Esophagus squamous epithelium (tissue), 4 donors: ENCODE data around the gene CHCHD3.

Source experiments
- POLR2A ChIP-seq, 4 donors: fragments of 450-650 bp; IDR thresholded peaks; one replicate each; pipeline ENCODE4 v1.6.1; 2017; ENCODE audit warnings: antibody characterized with exemption in 4 of 4, mild to moderate bottlenecking in 4 of 4, moderate library complexity in 3 of 4
- TF ChIP-seq, protein P1 (sequence below), 6 experiments: fragments of 450-650 bp in 4 of 6; fragments of 200-600 bp in 2 of 6; sonication (generic) in 2 of 6; IDR thresholded peaks; one replicate each; pipeline ENCODE4 v1.5.1; 2016 to 2019; ENCODE audit warnings: antibody characterized with exemption in 6 of 6, mild to moderate bottlenecking in 4 of 6, moderate library complexity in 4 of 6

DNA sequence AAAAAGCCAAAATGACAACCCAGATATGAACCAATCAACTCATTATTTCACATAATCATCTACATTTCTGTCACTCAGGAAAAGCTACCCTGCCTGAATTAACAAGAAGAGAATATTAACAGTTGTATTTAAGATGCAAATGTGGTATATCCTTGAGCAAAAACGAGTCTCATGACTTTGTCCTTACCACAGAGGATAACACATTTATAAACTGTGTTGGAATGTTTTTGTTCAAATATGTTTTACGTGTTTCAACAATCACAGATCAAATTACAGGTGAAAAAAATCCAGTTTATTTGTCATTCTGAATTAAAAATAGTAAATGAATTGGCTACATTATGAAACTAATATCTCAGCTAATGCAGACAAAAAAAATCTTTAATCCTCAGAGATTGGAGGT lies 34.6 kb downstream of the CHCHD3 start:
- TF ChIP-seq, protein P1, sequence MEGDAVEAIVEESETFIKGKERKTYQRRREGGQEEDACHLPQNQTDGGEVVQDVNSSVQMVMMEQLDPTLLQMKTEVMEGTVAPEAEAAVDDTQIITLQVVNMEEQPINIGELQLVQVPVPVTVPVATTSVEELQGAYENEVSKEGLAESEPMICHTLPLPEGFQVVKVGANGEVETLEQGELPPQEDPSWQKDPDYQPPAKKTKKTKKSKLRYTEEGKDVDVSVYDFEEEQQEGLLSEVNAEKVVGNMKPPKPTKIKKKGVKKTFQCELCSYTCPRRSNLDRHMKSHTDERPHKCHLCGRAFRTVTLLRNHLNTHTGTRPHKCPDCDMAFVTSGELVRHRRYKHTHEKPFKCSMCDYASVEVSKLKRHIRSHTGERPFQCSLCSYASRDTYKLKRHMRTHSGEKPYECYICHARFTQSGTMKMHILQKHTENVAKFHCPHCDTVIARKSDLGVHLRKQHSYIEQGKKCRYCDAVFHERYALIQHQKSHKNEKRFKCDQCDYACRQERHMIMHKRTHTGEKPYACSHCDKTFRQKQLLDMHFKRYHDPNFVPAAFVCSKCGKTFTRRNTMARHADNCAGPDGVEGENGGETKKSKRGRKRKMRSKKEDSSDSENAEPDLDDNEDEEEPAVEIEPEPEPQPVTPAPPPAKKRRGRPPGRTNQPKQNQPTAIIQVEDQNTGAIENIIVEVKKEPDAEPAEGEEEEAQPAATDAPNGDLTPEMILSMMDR (IDR thresholded peaks at IDR 0.05), result no peak
- no peak for TF ChIP-seq POLR2A (IDR thresholded peaks at IDR 0.05)
